Cardiac fibroblast (primary cell): Measurements from ENCODE around the gene EXOSC10.

Experiments used
- DNase-seq, 2 donors: peaks; one replicate each; pipeline versions ENCODE4 v3.0.0 to v3.0.0-alpha.2; 2010; ENCODE audit warnings: low read depth in 2 of 2
- H3K4me3 ChIP-seq, 2 donors: replicated peaks in 1 of 2; 1 replicate in 1 of 2; 2 replicates in 1 of 2; pipeline ENCODE4 v1.5.1; 2011; ENCODE audit warnings: low read depth in 2 of 2, low read length in 2 of 2, mild to moderate bottlenecking in 2 of 2, moderate library complexity in 1 of 2
- CTCF ChIP-seq: IDR thresholded peaks from one replicate; pipeline ENCODE4 v1.5.1; 2011; ENCODE audit warnings: low read depth, mild to moderate bottlenecking, low read length, inconsistent platforms

Gene EXOSC10

GRCh38 chr1:11057477-11057876 is 42.2 kb downstream of the EXOSC10 start:
- DNase-seq: no peak
- no peak for TF ChIP-seq CTCF
- H3K4me3 ChIP-seq: no peak overlapping the region

- DNase-seq: no peak
- no peak overlapping the region for H3K4me3 ChIP-seq
- TF ChIP-seq CTCF: no peak
These were observed 43.2 kb downstream of the EXOSC10 start for GRCh38 chr1:11056504-11056903.

GRCh38 chr1:11055676-11056075 is 44.0 kb downstream of the EXOSC10 start:
- no peak for TF ChIP-seq CTCF
- H3K4me3 ChIP-seq: no peak overlapping the region
- no peak for DNase-seq

- no peak for DNase-seq
- no peak overlapping the region for H3K4me3 ChIP-seq
- no peak for TF ChIP-seq CTCF
These were observed 45.0 kb downstream of the EXOSC10 start for GRCh38 chr1:11054666-11055065.

- no peak for DNase-seq
- TF ChIP-seq CTCF: no peak
These were observed 45.5 kb downstream of the EXOSC10 start for GRCh38 chr1:11054181-11054580.

GRCh38 chr1:11053758-11054137 is 45.9 kb downstream of the EXOSC10 start:
- peak in 1 of 2 donors; percentile 29 for DNase-seq
- no peak overlapping the region for H3K4me3 ChIP-seq
- TF ChIP-seq CTCF: no peak

More at GRCh38 chr1:11054181-11054580, 45.5 kb downstream of the EXOSC10 start:
- H3K4me3 ChIP-seq: no peak overlapping the region
